ENCODE results near the gene CBX6.

The CBX6 gene

GRCh38 chr22:38872172-38872830, at the start of gene CBX6:
Gene CBX6, minus strand, starts transcription at chr22:38872216. Its CDS starts 26 bp downstream, at chr22:38872190.
- DNase-seq = peak; percentile 92

- no peak for DNase-seq
These were observed 49.8 kb upstream of the CBX6 start for GRCh38 chr22:38921806-38922205.

GRCh38 chr22:38921120-38921519, 49.1 kb upstream of the CBX6 start:
- DNase-seq = no peak

GRCh38 chr22:38919631-38920190, 47.7 kb upstream of the CBX6 start:
- DNase-seq = no peak

GRCh38 chr22:38911434-38911833, 39.4 kb upstream of the CBX6 start:
- DNase-seq = no peak

- DNase-seq = no peak
These were observed 35.8 kb upstream of the CBX6 start for GRCh38 chr22:38907767-38908166.

- DNase-seq = no peak
These were observed 34.0 kb upstream of the CBX6 start for GRCh38 chr22:38906052-38906451.

- peak; percentile 9 for DNase-seq
These were observed 32.1 kb upstream of the CBX6 start for GRCh38 chr22:38904052-38904617.

- DNase-seq = no peak
These were observed 29.2 kb upstream of the CBX6 start for GRCh38 chr22:38901111-38901641.

- no peak for DNase-seq
These were observed 28.7 kb upstream of the CBX6 start for GRCh38 chr22:38900677-38901076.

- DNase-seq = no peak
These were observed 19.2 kb upstream of the CBX6 start for GRCh38 chr22:38891256-38891655.

- no peak for DNase-seq
These were observed 18.4 kb upstream of the CBX6 start for GRCh38 chr22:38890377-38890776.

- no peak for DNase-seq
These were observed 14.3 kb upstream of the CBX6 start for GRCh38 chr22:38886333-38886732.

GRCh38 chr22:38882972-38883622, 11.1 kb upstream of the CBX6 start:
- DNase-seq = no peak

GRCh38 chr22:38881997-38882879, 10.2 kb upstream of the CBX6 start:
- no peak for DNase-seq

- DNase-seq = peak; percentile 72
These were observed 9.5 kb upstream of the CBX6 start for GRCh38 chr22:38881464-38881871.

- no peak for DNase-seq
These were observed 7.9 kb upstream of the CBX6 start for GRCh38 chr22:38879961-38880360.

- DNase-seq = no peak
These were observed 7.2 kb upstream of the CBX6 start for GRCh38 chr22:38879108-38879729.

- DNase-seq = no peak
These were observed 6.0 kb upstream of the CBX6 start for GRCh38 chr22:38878001-38878400.

- DNase-seq = no peak
These were observed 2.7 kb upstream of the CBX6 start for GRCh38 chr22:38874529-38875222.
